HG02623 (cell line): ENCODE measurements around the gene MKS1.

ENCODE experiments used
- ATAC-seq: cut with Tn5 transposase; IDR thresholded peaks from one replicate; pipeline ENCODE4 v1.9.1; 2021; ENCODE audit warnings: moderate library complexity; ENCODE audit not compliant: unreplicated experiment

Gene MKS1

DNA sequence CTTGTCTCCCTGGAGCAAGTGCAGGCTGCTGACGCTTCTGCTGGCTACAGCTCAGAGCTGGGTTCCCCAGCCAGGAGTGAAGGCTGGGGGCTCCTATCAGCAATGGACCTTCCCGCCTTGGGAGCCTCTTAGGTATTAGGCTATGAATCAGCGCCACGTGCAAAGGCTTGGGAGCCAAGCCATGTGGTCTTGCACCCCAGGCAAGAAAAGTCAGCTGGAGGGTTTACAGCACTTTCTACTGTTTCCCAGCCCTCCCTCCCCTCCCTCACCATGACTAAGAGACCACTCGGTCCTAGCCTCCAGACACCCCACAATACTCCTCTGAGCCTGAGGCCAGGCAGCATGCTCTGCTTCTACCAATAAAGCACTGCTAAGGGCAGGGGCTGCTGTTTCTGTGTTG lies 14.3 kb downstream of the MKS1 start:
- ATAC-seq, result no peak

DNA sequence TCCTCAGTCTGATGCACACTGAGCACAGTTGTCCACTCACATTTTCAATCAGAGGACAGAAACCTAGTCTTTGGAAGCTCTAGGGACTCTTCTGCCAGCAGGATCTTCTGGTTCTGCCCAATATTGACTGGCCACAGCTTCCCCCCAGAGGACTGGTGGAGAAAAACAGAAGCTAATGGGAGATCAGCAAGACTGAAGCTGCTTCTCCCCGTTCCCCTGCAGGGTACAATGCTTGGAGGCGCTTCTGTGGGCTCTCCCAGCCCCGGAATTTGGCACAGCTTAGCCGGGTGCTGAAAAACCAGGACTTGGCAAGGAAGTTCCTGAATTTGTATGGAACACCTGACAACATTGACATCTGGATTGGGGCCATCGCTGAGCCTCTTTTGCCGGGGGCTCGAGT lies 16.2 kb downstream of the MKS1 start:
- no peak for ATAC-seq

- no peak for ATAC-seq
Observed at GRCh38 chr17:58200024-58200633, 18.9 kb downstream of the MKS1 start.

- no peak for ATAC-seq
Observed at GRCh38 chr17:58196610-58197009, 22.4 kb downstream of the MKS1 start.

- ATAC-seq, result no peak
Observed at GRCh38 chr17:58195518-58196123, 23.4 kb downstream of the MKS1 start.

DNA sequence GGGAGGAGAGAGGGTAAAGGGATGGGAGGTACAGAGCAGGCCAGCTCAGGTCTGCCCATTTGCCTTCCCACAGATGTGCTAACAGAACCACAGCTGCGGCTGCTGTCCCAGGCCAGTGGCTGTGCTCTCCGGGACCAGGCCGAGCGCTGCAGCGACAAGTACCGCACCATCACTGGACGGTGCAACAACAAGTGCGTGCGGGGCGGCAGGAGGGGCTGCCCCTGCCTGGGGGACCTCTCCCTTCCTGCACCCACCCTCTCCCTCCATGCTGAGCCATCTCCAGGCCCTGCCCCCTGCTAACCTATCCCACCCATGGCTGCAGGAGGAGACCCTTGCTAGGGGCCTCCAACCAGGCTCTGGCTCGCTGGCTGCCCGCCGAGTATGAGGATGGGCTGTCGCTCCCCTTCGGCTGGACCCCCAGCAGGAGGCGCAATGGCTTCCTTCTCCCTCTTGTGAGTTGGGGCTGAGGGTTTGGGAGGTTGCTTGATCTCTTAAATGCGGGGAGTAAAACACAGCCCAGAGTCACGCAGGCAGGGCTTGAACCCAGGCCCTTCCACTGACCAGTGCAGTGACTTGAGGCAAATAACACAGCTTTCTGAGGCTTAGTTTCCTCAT lies 25.3 kb downstream of the MKS1 start:
- no peak for ATAC-seq

DNA sequence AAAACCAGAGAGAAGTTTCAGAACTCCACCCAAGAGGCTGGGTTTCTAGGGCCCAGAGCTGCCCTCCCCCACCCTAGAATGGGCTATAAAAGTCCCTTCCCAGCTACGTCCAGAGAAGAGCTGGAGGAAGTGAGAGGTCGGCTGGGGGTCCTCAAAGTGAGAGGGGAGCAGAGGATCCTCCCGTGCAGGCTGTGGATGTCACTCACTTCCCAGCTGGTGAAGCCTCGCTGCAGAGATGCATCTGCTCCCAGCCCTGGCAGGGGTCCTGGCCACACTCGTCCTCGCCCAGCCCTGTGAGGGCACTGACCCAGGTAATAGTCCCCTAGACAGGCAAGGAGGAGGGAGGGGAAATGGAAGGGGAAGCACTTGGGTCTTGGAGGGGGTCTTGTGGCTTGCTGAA lies 26.4 kb downstream of the MKS1 start, which contains the start of gene EPX:
EPX (plus strand) TSS at position 115 of the 400 bp plus-strand sequence; CDS start at position 236, 121 bp downstream.
- no peak for ATAC-seq

DNA sequence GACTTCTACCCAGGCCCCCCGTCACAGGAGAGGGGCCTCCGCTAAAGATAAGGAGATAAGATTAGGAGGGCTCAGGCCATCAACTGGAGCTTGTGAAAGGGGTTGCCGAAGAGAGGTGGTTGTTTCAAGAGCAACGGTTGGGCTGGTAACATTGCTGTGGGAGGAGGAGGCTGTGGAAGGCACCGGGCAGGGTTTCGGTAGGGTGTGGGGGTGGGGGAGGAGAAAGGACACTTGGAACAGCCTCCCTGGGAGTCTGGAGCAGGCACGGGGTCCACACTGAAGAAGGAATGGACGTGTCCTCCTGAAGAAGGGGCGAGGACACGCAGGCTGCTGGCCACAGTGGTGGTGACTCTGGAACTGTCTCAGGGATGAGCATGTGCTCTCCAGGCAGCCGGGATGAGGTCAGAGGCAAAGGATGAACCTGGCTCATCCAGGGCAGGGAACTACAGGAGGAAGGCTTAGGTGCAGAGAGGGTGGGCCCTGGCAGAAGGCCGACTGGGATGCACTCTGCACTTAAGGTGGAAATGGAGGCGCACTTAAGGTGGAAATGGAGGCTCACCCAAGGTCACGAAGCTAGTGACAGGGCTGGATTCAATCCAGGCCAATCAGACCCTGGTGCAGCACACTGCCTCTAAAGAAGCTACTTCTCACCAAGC lies 27.7 kb downstream of the MKS1 start:
- no peak for ATAC-seq

DNA sequence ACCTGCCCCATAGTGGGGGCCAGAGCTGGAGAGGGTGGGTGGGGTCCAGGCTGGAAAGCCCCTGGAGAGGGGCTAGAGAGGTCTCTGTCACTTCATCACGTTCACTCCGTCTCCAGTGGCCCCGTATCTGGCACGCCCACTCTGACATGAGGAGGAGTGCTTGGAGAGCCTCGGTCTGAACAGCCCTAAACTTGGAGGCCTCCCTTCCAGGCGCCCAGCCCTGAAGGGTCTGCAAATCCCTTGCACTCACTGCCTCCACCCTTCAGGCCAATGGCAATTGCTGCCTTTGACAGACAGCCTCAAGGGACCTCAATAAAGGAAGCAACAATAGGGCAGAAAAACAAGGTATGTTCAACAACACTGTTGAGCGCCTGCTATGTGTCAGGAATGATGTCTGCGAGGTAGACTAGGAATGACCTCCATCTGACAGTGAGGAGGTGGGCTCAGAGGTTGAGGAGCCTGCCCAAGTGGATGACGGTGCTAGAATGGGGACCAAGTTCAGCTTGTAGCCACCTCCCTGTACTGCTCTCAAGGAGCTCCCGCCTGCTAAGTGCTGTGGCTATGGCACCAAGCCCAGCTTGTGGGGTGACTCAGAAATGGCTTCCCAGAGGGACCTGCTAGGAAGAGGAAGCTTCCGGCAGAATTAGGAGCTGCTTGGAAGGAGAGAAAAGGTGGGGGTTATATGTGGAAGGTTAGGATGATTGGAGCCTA lies 29.5 kb downstream of the MKS1 start:
- ATAC-seq, result no peak

GRCh38 chr17:58187675-58188074 lies 31.4 kb downstream of the MKS1 start:
- no peak for ATAC-seq

- no peak for ATAC-seq
Observed at GRCh38 chr17:58187063-58187462, 32.0 kb downstream of the MKS1 start.

DNA sequence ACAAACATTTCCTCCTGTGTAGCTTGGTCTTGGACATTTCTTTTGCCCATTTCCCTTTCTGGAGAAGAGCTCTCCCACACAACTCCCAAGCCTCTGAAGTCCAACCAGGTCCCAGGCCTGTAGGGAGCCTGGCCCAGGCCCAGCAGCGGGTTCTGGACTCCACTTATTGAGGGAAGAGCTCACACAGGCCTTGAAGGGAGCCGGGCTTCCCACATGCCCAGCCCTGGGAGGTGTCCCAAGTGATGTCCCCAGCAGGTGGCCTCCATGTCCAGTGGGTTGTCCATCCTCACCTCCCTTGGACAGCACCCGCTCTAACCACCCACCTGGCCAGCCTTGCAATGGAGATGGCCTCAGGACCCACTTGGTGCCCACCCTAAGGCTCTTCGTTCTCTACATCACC lies 32.5 kb downstream of the MKS1 start:
- ATAC-seq, result no peak

DNA sequence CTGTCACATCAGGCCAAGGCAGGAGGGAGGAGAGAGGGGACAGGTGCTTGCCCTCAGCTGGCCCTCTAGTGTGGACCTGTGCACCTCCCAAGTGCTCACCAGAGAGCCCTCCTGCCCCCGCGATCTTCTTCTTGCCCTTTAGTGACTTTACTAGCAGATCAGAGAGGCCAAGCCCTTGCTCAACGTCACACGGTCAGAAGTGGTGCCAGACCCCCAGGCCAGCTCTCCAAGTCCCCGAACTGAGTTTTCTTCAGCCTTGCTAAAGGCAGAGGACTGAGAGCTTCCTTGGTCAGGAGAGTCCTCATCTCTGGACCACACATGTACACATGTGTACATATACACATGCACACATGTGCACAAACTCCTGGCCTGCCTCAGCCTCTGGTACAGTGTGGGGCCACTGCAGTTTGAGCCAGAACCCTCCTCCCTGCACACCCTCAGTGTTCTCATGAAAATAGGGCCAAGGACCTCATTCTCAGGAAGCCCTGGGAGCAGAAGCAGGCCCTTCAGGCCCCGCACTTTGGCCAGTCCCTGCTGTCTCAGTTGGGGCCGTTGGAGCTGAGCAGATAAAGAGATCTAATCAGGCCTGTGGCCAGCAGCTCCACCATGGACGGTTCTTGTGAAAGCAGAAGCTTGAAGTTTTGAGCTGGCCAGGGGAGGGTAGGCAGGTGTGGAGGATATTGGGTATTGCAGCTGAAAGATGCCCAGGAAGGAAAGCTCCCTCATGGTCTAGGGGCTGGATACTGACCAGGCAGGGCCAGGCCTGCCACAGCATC lies 33.9 kb downstream of the MKS1 start:
- no peak for ATAC-seq

GRCh38 chr17:58184308-58184985 lies 34.6 kb downstream of the MKS1 start:
- ATAC-seq, result no peak

DNA sequence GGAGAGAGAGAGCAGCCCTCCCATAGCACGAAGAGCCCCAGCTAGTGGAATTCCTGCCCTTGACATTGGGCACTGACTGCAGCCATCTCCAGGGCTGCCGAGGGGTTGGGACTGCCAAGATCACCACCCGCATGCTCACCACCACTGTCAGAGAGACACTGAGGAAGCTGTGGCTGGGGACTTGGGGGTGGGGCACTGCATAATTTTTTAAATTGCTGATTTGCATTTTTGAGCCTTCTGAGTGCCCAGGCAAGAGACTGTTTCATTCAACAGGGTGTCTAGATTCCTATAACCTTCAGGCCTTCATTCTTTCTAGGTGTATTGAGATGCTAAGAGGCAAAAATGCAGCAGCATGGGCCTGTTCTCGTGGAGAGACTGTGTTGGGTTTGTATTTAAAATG lies 35.5 kb downstream of the MKS1 start:
- no peak for ATAC-seq

- ATAC-seq, result no peak
Observed at GRCh38 chr17:58181796-58182195, 37.3 kb downstream of the MKS1 start.

GRCh38 chr17:58176200-58176599 lies 42.9 kb downstream of the MKS1 start:
- ATAC-seq, result no peak

DNA sequence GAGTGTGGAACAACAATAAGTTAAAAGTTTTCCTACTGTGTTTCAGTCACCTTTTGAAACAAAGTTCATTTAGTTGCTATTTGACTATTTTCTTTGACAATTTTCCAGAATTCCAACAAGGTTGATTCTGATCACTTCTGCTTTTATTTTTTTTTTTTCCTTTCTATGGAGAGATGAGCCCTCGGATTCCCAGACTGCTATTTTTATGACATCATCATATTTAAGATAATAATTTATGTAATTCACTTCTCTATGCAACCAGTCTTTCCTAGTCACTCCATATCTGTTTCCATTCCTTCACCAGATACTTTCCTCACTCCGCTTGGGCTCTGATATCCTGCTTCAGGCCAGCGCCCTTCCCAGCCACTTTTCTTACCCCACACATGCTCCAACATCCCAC lies 44.2 kb downstream of the MKS1 start:
- ATAC-seq, result no peak

GRCh38 chr17:58172369-58173071 lies 46.5 kb downstream of the MKS1 start:
- ATAC-seq, result no peak
